Heart left ventricle (tissue), 16 donors: Measurements from ENCODE around the gene DDOST. TPM values are rescaled to one million over a fixed set of nuclear protein-coding genes. Genes with fewer than 3 reads are reported as not detected.

Experiments
- ATAC-seq, 4 donors: fragments of 200-7000 bp; cut with Tn5 transposase; one replicate each; pipeline ENCODE4 v1.9.1; 2020 to 2022; ENCODE audit warnings: moderate library complexity in 4 of 4, mild to moderate bottlenecking in 3 of 4, moderate number of reproducible peaks in 1 of 4
- DNase-seq, 5 donors: peaks; one replicate each; pipeline ENCODE4 v3.0.0-alpha.2; 2020
- H3K27ac ChIP-seq, 12 donors: fragments of 200-600 bp; sonication (generic) in 4 of 12; one replicate each; pipeline versions ENCODE4 v1.5.0 to v1.8.0; 2016 to 2022; ENCODE audit warnings: mild to moderate bottlenecking in 2 of 12
- H3K27me3 ChIP-seq, 9 donors: fragments of 200-600 bp; sonication (generic) in 2 of 9; one replicate each; pipeline versions ENCODE4 v1.5.1 to v1.8.0; 2016 to 2022; ENCODE audit warnings: mild to moderate bottlenecking in 3 of 9
- H3K36me3 ChIP-seq, 9 donors: fragments of 200-600 bp; sonication (generic) in 2 of 9; one replicate each; pipeline versions ENCODE4 v1.5.0 to v1.8.0; 2018 to 2022; ENCODE audit warnings: mild to moderate bottlenecking in 2 of 9
- H3K4me1 ChIP-seq, 12 donors: fragments of 200-600 bp; sonication (generic) in 4 of 12; one replicate each; pipeline versions ENCODE4 v1.5.0 to v1.8.0; 2016 to 2022; ENCODE audit warnings: mild to moderate bottlenecking in 3 of 12
- H3K4me3 ChIP-seq, 12 donors: fragments of 200-600 bp; sonication (generic) in 4 of 12; one replicate each; pipeline versions ENCODE4 v1.5.0 to v1.8.0; 2017 to 2022; ENCODE audit warnings: mild to moderate bottlenecking in 9 of 12, moderate library complexity in 4 of 12
- H3K9me3 ChIP-seq, 12 donors: fragments of 200-600 bp; sonication (generic) in 4 of 12; one replicate each; pipeline versions ENCODE4 v1.5.0 to v1.8.0; 2016 to 2022; ENCODE audit warnings: mild to moderate bottlenecking in 1 of 12
- CTCF ChIP-seq, 12 donors: fragments of 200-600 bp; sonication (generic) in 4 of 12; IDR thresholded peaks; one replicate each; pipeline versions ENCODE4 v1.5.0 to v1.8.0; 2018 to 2022; ENCODE audit warnings: antibody characterized with exemption in 12 of 12, mild to moderate bottlenecking in 5 of 12
- POLR2A ChIP-seq, 2 donors: fragments of 450-650 bp; IDR thresholded peaks; one replicate each; pipeline ENCODE4 v1.6.1; 2017; ENCODE audit warnings: antibody characterized with exemption in 2 of 2, mild to moderate bottlenecking in 2 of 2, moderate library complexity in 2 of 2
- WGBS, 4 donors: extraction: QIAGEN DNeasy Blood & Tissue Kit in 2 of 4; methylation state at CpG; one replicate each; pipeline versions ENCODE4 v1.1.5 to v1.1.7; 2013 to 2018; 5-methylcytosine and 5-hydroxymethylcytosine counted together
- intact Hi-C, 10 donors: fragments of 100-400 bp; cut with DNase I; formaldehyde crosslinking; loops; one replicate each; pipeline versions ENCODE4 v1.11.1 to v1.14.2; 2022
- polyA plus RNA-seq, 2 donors: library from polyadenylated mRNA; stranded (reverse); fragments of 200-250 nt; gene quantifications; one replicate each; pipeline ENCODE4 v1.2.3, GENCODE V29; 2013
- total RNA-seq, 9 donors: library from RNA; depleted of rRNA in 2 of 9; stranded (reverse); fragments of >200 nt in 2 of 9; fragmentation: NEBNext Ultra II Directional in 3 of 9; extraction: Animal tissue kit (Norgen Biotek cat#: 25700) in 3 of 9; gene quantifications; one replicate each; pipeline versions ENCODE4 v1.1.0 to v1.2.4, GENCODE V29; 2016 to 2023
- donor health status: ischemic (EF 13 %, LVEDD 7.1; RV severe dilation, severe dysfunction).
- donor health status: healthy with polysubstance abuse.
- donor health status: DM: no; HTN: yes; CAD: no.
- donor health status: DM: no; HTN: no; CAD: no.
- donor health status: ischemic (EF 25% LVEDD 6.9; RV normal size, moderate dysfunction).
- donor health status: ischemic (EF 25% LVEDD 5.7; RV mildly dilated, moderate dysfunction).
- donor health status: healthy.
- donor health status: DM: yes; HTN: yes; CAD: no.
- donor health status: ischemic (EF 35%, LVEDD 5.7; RV mildly dilated, moderate dysfunction).
- donor health status: nonischemic (EF 11% LVEDD 7.7; RV severe dilation, severe dysfunction).
- donor health status: DM: yes; HTN: yes; CAD: no.
- donor health status: PGD.
- donor health status: ischemic (EF 29% LVEDD 5.4; RV normal size, mild dysfunction).
- donor health status: nonischemic (EF 23%, LVEDD 6.1; RV moderate dilation, normal function).

Gene DDOST
- total and polyA plus RNA-seq, 11 donors = 88.9 to 211 (median 128) TPM

GRCh38 chr1:20697563-20697962 lies 36.4 kb upstream of the DDOST start:
- no peak for ATAC-seq
- H3K27me3 ChIP-seq = no peaks in the 10 kb centered on the region
- no peak for TF ChIP-seq CTCF (IDR thresholded peaks at IDR 0.05)
- no peak for TF ChIP-seq POLR2A (IDR thresholded peaks at IDR 0.05)
- H3K9me3 ChIP-seq = no peaks in the 10 kb centered on the region
- no peak overlapping the region for H3K4me3 ChIP-seq
- H3K36me3 ChIP-seq = no peaks in the 10 kb centered on the region
- intact Hi-C loops = loop anchor here in 8 of 10 donors (2.0 to 10.0 kb wide), 8 partner anchors 35 to 667 kb away; partner anchors contain the start of genes HP1BP3 (in 1 of the 8) and SH2D5 (in 1 of the 8)
- peak overlapping the region in 3 of 12 donors; percentile 69 to 88 (median 80) for H3K27ac ChIP-seq
- peak in 1 of 5 donors; percentile 36 for DNase-seq
- 76 to 88% (median 86%) methylated on average over 10 to 12 of the region's 12 CpGs for WGBS, 4 donors
- peaks cover 0 to 17% (median 5%) of the 10 kb centered on the region in 12 donors for H3K4me1 ChIP-seq

- intact Hi-C loops = loop anchor here (1.0 to 10.0 kb wide), 9 partner anchors 36 to 668 kb away; partner anchors contain the start of genes HP1BP3 (in 1 of the 10) and SH2D5 (in 1 of the 10)
- TF ChIP-seq CTCF (IDR thresholded peaks at IDR 0.05) = peak; percentile 81 to 98 (median 91)
- no peak for TF ChIP-seq POLR2A (IDR thresholded peaks at IDR 0.05)
- Histone ChIP-seq H3K27ac (peak overlapping the region; percentile 31 to 88 (median 77)), H3K27me3 (no peaks in the 10 kb centered on the region), H3K4me1 (peaks cover 0 to 17% (median 5%) of the 10 kb centered on the region in 12 donors), H3K36me3 (no peaks in the 10 kb centered on the region), H3K9me3 (peaks cover 0 to 6% (median 0%) of the 10 kb centered on the region in 12 donors), H3K4me3 (peak overlapping the region; percentile 32 to 70 (median 62))
- WGBS, 4 donors = 1 to 3% (median 2%) methylated on average over 29 to 46 of the region's 46 CpGs
- peak; percentile 86 to 94 (median 93) for ATAC-seq
- peak; percentile 83 to 91 (median 88) for DNase-seq
Observed at GRCh38 chr1:20696397-20697333, 35.5 kb upstream of the DDOST start.

- intact Hi-C loops = loop anchor here in 7 of 10 donors (5.0 to 10.0 kb wide), 6 partner anchors 37 to 669 kb away; partner anchors contain the start of genes HP1BP3 (in 1 of the 7) and SH2D5 (in 1 of the 7)
- no peaks in the 10 kb centered on the region for H3K36me3 ChIP-seq
- no peak overlapping the region for H3K4me3 ChIP-seq
- H3K9me3 ChIP-seq = peaks cover 0 to 7% (median 0%) of the 10 kb centered on the region in 12 donors
- no peaks in the 10 kb centered on the region for H3K27me3 ChIP-seq
- ATAC-seq (no peak), DNase-seq (no peak)
- no peak overlapping the region for H3K27ac ChIP-seq
- H3K4me1 ChIP-seq = peaks cover 0 to 17% (median 5%) of the 10 kb centered on the region in 12 donors
- TF ChIP-seq CTCF (IDR thresholded peaks at IDR 0.05) (no peak), POLR2A (IDR thresholded peaks at IDR 0.05) (no peak)
- 84 to 87% (median 86%) methylated on average over 10 of the region's 10 CpGs for WGBS, 4 donors
Observed at GRCh38 chr1:20695515-20695914, 34.3 kb upstream of the DDOST start.

- no peak overlapping the region for H3K4me3 ChIP-seq
- WGBS, 4 donors = 72 to 88% (median 74%) methylated on average over 2 of the region's 2 CpGs
- intact Hi-C loops = loop anchor here in 1 of 10 donors (10.0 kb wide), 2 partner anchors 291 to 671 kb away; no protein-coding TSS in a partner anchor
- DNase-seq = peak in 2 of 5 donors; percentile 11 to 17
- H3K36me3 ChIP-seq = no peaks in the 10 kb centered on the region
- TF ChIP-seq CTCF (IDR thresholded peaks at IDR 0.05) (no peak), POLR2A (IDR thresholded peaks at IDR 0.05) (no peak)
- H3K4me1 ChIP-seq = peaks cover 0 to 17% (median 5%) of the 10 kb centered on the region in 12 donors
- ATAC-seq = no peak
- no peak overlapping the region for H3K27ac ChIP-seq
- H3K27me3 ChIP-seq = no peaks in the 10 kb centered on the region
- peaks cover 0 to 7% (median 0%) of the 10 kb centered on the region in 12 donors for H3K9me3 ChIP-seq
Observed at GRCh38 chr1:20693623-20694022, 32.5 kb upstream of the DDOST start.
